ENCODE results near the gene UGT1A6.

- TF ChIP-seq EZH2 (IDR thresholded peaks at IDR 0.05; ENCODE audit: borderline replicate concordance, low read depth, low read length, severe bottlenecking) (no peak), CTCF (IDR thresholded peaks at IDR 0.05; ENCODE audit: extremely low read depth in 1 of 2, insufficient read depth in 1 of 2, low read depth in 1 of 2, low read length in 2 of 2) (no peak), POLR2A (IDR thresholded peaks at IDR 0.05; ENCODE audit: low read depth, low read length) (no peak)
Observed at GRCh38 chr2:233814056-233814835, 121.6 kb downstream of the UGT1A6 start.
